NCI-H2171 treated with DMSO at 0.1 percent for 48 hours (cell line): Measurements from ENCODE around the gene PLD5.
"Not testable (repeated sequence)": the region's sequence is repeated elsewhere in the genome, so short reads cannot be mapped to it uniquely, and the experiment has no call there.

ENCODE experiments used
- DNase-seq: peaks from one replicate; lab custom pipeline; 2025; lab: John Stamatoyannopoulos, UW

Gene PLD5

DNA sequence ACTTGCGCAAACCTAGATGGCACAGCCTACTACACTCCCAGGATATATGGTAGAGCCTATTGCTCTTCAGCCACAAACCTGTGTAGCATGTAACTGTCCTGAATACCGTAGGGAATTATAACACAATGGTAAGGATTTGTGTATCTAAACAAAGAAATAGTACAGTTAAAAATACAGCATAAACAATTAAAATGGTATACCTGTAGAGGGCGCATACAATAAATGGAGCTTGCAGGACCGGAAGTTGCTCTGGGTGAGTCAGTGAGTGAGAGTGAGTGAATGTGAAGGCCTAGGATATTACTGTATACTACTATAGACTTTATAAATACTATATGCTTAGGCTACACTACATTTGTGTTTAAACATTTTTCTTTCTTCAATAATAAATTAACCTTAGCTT is 99.3 kb downstream of the PLD5 start:
- DNase-seq, result peak; percentile 5

DNA sequence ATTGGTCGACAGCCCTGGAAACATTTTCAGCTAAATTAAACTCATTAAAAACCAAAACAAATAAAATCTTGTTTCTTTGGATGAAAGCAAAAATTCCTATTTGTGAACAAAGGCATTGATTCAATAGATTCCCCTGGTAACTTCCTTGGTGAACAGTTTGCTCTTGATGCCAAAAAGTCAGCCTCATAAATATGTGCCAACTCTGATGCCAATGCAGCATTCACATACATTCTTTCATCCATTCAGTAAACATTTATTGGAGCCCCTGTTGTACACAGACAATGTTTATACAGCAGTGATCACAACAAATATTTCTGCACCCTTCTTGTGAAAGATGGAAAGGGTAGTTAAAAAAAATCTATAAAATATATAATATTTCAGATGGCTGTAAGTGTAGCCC is 107.8 kb downstream of the PLD5 start:
- no peak for DNase-seq

DNA sequence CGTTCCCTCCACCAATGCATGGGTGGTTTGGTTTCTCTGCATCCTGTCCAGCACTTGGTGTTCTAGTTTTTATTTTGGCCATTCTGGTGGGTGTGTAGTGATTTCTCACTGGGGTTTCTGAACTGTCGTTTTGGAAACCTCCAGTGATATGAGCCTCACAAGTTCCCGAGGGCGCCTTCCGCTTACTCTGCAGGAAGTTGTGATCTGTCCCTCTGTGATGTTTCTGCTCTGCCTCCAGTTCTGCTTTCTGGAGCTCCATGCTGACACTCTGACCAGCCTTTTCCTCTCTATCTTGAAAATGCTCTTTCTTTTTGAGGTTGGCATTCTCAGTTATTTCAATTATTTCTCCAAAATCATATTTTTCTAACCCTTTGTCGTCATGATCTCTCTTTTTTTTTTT is 111.6 kb downstream of the PLD5 start:
- DNase-seq, result no peak

DNA sequence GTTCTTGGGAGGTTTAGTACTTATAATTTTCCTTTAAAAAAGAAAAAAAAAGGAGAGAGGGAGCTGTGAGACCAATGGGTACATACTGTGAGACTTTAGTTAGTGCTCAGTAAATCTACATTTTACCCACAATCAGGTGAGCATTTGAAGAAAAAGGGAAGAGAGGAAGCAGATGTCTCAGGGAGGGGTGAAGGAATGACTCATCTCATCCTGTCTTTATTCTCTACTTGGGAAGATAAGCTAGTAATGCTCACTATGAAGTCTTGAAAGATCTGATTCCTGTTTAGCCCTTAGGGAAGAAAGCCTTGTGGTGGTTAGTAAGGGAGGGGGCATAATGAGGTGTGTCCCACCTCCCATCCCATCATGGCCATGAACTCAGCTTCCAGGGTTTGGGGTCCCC is 112.6 kb downstream of the PLD5 start:
- DNase-seq, result no peak

DNA sequence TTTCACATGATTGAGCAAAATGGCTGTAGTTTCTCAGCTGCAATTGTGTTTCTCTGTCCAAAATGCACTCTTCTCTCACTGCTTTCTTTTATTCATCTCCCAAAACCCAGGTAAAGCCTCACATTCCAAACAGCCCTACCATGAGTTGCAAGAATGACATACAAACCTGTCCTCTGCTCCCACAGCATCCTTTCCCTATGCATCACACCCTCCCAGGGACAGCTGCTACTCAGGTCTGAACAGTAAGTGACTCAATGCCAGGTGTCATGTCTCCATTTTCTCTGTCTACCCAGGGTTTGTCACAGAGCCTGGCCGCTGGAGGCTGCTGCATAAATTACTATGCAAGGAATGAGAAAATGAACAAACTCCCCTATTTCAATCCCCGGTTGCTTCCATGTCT is 118.5 kb downstream of the PLD5 start:
- peak; percentile 34 for DNase-seq

DNA sequence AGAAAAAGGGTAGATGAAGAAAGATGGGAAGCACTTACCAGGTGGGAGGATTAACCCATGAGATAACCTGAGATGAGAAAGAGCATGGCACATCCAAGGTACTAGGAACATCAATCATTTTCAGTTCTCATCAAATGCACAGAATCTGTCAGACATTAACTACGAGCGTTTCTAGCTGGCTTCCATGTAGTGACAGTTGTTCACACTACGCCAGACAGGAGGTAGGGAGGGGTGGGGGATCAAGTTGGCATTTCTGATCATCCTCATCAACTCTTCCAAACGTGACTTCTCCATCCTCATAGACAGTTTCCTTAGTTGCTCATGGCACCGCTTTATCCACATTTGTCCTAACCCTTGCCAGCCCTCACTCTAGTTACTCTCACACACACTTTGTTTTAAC is 120.2 kb downstream of the PLD5 start:
- no peak for DNase-seq

DNA sequence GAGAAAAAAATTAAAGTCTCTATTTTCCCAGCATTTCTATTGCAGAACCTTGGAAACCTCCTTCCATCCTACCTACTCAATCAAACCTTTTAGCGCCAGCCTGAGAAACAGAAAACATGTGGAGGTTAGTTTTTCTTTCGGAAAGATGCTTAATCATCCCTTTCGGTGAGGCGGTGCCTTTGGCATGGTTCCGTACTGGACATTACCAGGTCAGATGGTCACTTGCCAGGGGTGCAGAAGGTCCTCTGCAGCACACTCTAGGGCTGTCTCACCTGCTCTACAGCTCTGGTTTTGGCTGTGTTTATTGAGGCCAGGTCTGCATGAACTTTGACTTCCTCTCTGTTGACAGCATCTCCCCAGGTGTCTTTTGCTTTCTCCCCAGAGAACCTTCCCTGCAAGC is 121.5 kb downstream of the PLD5 start:
- DNase-seq, result no peak

DNA sequence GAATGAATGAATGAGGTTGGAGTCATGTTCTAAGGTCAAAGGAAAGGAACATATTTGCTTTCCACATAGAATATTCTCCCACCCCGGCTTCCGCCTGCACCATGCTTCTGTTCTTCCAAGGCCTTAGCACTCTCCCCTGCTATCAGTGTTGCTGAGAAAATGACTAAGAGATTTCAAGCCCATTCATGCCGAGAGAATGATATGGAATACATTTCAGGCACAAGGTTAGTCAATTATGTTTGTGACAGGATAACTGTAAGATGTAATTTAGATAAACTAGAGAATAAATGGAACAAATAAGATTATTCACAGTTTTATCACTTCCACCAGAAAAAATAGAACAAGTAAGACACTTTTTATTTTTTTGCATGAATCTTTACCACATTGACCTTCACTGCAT is 122.6 kb downstream of the PLD5 start:
- DNase-seq, result no peak

DNA sequence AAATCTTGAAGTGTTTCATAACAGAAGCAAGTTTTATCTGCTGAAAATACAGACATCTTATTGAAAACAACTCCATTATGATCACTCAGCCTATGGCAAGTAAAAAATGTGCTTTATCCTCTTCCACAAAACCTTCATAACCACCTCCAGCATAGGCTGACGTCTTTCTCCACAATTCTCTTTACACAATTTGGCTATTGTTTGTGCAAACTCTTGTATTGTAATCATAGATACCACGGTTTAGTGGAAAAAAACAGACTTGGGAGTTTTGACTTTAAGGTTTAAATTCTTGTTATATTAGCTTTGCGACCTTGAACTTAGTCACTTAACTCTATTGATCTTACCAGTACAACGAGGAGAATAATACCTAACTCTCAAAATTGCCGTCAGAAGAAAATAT is 126.1 kb downstream of the PLD5 start:
- no peak for DNase-seq

DNA sequence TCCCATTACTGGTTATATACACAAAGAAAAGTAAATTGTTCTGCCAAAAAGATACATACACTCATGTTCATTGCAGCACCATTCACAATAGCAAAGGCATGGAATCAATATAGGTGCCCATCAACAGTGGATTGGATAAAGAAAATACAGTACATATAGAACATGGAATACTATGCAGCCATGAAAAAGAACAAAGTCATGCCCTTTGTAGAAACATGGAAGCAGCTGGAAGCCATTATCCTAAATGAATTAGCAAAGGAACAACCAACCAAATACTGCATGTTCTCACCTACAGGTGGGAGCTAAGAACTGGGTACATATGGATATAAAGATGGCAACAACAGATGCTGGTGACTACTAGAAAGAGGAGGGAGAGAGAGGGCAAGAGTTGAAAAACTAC is 132.6 kb downstream of the PLD5 start:
- DNase-seq, result no peak

DNA sequence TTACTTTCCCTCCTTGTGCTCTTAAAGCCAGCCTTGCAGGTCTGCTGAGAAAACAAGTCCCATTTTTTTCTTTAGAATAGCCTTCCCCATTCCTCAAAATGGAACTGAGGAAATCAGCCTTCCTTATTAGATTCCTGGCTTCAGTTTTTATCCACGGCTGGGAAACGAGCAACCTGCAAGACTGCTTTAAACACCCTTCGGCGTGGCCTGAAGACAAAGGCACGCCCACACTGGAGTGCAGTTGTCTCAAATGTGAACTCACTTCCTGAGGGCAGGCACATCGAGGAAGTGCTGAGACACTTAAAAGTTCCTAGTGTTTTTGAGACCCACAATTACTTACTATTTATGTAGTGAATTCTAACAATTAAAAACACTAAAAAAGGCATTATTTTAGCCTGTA is 148.4 kb downstream of the PLD5 start:
- not testable (repeated sequence) for DNase-seq

DNA sequence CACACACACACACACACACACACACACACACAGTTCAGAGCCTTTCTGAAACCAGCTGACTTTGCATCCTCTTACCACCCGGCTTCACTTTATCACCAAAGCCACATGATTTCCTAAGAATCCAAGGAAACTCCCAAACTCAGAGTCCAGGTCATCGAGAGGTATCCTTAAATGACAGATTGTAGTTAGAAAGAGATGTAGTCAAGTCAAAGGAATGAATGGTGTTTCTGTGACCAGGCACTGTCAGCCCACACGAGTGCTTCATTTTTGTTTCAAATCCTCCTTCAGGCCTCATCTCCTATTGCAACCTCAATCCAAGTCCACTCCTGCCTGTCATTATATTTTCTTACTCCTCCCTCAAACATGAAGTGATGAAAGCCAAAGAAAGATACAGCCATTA is 174.1 kb downstream of the PLD5 start:
- DNase-seq, result not testable (repeated sequence)

DNA sequence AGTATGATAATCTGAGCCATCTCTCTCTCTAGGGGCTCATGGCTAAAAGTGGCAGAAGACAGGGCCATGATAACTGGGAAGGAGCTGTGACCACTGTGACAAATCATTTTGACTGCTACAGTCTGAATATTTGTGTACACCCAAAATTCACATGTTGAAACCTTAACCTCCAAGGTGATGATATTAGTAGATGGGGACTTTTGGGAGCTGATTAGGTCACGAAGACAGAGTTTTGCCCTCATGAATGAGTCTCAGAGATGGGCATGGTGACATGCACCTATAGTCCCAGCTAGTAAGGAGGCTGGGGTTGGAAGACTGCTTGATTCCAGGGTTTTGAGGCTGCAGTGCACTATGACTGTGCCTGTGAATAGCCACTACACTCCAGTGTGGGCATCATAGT is 174.9 kb downstream of the PLD5 start:
- no peak for DNase-seq

DNA sequence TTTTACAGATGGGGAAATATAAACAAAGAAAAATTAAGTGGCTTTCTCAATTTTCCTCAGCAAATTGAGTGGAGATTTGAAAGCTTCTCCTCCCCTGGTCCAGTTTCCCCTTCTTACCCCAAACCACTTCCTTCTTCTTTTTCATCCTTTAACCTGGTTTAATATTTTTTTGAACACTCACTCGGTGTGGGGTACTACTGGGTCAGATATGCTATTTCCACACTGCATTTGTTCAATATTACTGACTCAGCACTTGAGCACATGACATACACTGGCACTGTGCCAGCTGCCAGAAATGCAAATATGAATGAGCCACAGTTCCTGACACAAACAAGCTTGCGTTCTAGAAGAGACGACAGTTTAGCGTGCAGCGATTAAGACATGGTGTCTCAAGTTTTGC is 193.6 kb downstream of the PLD5 start:
- DNase-seq, result not testable (repeated sequence)

DNA sequence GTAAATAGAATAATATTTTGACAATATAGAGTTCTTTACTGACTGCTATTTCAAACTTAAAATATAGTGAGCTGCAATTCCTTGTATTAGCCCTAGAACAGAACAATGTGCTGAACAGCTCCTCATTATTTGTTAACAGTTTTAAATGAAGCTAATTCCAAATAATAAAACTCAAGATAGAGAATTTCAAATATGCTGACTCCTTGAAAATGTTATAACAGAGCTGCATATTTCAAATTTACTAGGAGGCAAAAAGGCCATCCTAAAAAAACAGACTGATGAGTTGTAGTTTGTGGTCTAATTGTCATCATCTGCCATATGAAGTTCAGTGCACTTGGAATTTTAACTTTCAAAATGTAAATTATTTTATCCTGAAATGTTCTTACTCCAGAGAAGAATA is 197.1 kb downstream of the PLD5 start:
- DNase-seq, result not testable (repeated sequence)

DNA sequence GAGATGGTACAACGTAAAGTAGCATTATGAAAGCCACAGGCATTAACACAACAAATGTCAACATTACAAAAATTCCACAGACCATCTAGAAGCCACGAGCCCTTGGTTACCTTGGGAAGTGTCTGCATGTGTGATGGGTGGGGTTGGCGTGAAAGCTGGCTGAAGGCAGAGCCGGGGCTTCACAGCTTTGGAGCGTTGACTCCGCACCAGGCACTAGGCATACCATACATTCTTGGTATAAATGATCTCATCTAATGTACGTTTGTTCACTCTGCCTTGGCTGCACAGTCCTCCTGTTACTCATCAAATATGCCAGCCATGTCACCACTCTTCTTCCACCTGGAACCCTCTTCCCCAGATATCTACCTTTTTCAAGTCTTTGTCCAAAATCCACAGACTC is 202.5 kb downstream of the PLD5 start:
- not testable (repeated sequence) for DNase-seq

DNA sequence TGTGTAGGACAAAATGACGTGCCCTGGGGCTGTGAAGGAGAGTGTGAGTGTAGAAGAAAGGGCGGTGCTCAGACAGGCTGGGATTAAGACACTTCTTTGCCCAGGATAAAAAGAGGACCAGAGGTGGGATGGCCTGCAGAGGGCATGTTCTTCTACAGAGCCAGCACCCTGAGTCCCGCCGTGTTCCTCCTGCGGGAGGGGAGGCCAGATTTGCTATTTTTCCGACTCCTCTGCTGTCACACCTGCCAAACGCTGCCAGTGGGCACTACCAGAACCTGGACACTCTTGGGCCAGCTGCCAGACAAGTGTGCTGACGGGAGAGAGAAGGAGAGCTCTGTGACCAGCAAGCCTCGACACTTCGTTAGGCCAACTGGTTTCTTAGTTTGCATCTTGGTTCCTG is 206.4 kb downstream of the PLD5 start:
- DNase-seq, result no peak

DNA sequence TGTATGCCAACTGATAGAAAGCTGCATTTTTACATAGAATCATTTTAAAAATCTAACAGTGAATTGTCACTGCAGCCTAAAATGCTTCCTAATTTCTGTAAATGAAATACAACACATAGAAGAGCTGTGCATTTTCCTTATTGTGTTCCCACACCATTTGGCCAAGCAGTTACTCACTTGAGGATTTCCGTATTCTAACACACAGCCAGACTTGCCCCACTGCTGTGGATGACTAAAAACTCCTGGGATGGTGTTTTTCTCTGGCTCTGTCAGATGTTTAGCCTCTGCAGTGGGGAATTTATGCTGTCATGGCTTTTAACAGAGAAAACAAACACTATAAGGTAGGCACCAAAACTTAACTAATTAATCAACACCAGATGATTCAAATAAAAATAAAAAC is 209.6 kb downstream of the PLD5 start:
- DNase-seq, result not testable (repeated sequence)

DNA sequence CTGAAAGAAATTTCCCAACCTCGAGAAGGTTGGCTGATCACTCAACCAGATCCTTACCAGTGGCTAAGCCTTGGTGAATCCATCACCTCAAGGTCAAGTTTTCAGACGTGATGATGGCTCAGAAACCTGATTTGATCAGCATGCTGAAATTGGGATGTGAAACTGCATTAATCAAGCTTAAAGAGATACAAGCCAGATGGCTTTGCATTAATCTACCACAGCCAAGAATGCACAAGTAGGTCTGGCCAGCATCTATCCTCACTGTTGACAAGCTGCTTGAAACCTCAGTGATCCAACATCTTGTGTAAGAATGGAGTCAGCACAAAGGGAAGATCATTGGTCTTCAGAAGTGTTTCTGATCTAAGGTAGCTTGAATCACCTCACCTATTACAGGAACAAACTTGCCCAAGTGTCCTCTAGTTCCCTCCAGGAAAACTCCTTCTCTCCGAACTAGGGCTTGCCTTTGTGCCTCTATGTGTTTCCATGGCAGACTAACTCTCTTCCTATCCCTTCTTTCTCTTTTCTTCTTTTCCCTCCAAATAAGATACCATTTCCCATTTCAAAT is 210.3 kb downstream of the PLD5 start:
- DNase-seq, result not testable (repeated sequence)

DNA sequence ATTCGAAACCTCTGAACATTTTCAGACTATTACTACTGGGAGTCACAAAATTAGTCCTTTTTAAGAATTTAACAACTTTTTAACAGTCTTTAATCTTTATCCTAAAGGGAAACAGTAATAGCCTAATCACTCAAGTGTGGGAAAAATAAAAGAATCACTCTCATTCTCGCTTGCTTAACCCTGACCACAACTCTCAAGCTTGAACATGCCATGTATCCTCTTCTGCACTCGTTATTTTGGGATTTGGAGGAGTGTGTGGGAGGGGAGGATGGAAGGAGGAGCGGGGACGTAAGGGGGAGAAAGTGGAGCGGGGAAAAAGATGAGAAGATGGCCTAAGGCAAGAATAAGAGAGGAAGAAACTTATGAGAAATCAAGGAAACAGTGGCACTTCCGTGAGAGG is 215.8 kb downstream of the PLD5 start:
- DNase-seq, result not testable (repeated sequence)

DNA sequence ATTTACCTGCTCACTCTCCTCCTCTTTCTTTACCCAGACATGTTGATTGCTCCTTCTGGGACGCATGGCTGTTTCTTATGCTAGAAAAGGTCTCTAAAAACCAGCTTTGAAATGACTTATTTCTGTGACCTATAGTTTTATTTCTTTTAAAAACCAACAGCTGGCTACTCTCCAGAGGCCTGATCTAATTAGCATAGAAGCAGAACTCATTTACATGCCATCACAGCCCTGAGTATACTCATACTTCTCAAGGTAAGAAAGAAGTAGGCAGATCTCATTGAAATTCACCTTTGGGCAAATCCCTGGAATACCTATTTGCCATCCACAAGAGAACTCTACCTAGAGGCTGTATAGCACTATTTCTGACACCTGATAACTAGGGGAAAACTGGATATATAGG is 230.7 kb downstream of the PLD5 start:
- DNase-seq, result not testable (repeated sequence)

DNA sequence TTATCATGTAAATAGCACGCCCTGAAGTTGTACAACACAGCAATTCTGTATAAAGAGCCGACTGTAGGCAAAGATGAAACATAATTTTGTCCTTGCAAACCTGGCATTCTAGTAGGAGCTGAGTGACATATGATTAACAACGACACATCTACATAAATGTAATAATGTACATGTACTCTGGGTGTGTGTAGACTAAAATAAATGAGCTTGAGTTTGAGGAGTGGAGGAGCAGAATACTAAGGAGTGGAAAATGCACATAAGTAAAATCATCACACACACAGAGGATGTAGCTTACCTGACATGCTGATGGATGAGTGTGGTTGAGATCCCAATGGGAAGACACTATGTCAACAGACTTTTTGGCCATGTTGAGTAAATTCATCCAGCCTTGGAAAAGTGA is 236.4 kb downstream of the PLD5 start:
- DNase-seq, result not testable (repeated sequence)

DNA sequence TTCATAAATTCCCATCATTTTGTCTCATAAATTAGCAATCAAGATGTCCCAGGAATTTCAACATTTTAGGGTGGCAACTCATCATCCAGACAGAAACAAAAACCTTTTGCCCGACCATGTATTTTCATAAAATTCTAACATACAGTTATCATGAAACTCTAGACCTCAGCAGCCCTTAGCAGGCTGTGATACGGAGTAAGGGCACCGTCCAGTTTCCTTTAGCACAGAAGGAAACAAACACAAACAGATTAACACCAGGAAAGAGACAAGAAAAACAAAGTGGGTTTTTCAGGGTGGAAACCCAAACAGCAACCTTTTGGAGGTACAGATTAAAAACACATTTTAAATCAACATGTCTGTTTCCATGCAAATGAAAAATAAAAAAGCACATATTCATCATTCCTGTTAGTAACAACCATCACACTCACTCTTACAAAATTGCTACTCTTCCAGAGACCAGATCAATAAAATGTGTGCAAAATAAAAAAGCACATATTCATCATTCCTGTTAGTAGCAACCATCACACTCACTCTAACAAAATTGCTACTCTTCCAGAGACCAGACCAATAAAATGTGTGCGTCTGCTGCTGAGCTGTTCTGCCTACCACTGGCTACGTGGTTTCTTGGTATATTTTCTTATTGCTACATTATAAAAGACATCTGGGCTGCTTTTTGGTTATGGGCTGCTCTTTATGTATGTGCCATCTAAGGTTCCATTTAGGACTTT is 241.6 kb downstream of the PLD5 start:
- DNase-seq, result not testable (repeated sequence)

DNA sequence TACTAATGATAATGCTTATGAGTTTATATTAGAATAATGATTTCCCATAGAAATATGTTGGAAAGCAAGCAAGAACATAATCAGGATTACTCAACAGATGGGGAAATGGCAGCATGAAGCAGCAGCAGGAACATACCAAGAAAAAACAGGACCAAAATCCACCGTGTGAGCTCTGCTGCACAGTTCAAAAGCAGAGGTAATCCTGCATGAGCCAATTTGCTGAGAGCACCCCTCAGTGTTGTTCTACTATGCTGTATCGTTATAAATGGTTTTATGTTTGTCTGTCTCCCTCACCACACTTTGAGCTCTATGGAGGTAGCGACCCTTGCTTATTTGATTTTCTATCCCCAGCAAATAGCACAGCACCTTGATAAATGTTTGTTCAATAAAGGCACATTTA is 246.1 kb downstream of the PLD5 start:
- not testable (repeated sequence) for DNase-seq
